Endothelial cell of umbilical vein (primary cell): Measurements from ENCODE around the gene GRAMD1B. TPM values are rescaled to one million over a fixed set of nuclear protein-coding genes. Genes with fewer than 3 reads are reported as not detected.

ENCODE experiments used
- BruUV-seq: library from RNA; stranded (reverse); fragments of 400-500 nt; replicated peaks from 2 replicates; lab custom pipeline; 2021; lab: Mats Ljungman, UMichigan
- CTCF ChIA-PET: fragments of 300-600, 350-600 bp; sonication (Branson Sonifier 250); formaldehyde crosslinking; loops from one replicate; lab custom pipeline; 2021; ENCODE audit warnings: antibody characterized with exemption, inconsistent platforms; lab: Charles Lee
- POLR2A ChIA-PET: fragments of 300-600, 350-600 bp; sonication (Branson Sonifier 250); formaldehyde crosslinking; loops from one replicate; lab custom pipeline; 2021; ENCODE audit warnings: antibody characterized with exemption, inconsistent platforms; lab: Charles Lee
- DNase-seq: peaks from one replicate; pipeline ENCODE4 v3.0.0-alpha.2; 2011; ENCODE audit warnings: low read depth, low spot score
- FAIRE-seq: peaks from 2 replicates; lab custom pipeline; 2011; peaks lifted over from hg19 to GRCh38; lab: Jason Lieb, UNC
- H2AFZ ChIP-seq: 2 replicates; pipeline ENCODE4 v1.6.0; 2012; ENCODE audit warnings: low read depth, low read length, control low read depth, inconsistent platforms
- H3K27ac ChIP-seq: 2 replicates; pipeline ENCODE4 v1.5.1; 2011; ENCODE audit warnings: low read depth, mild to moderate bottlenecking, control low read depth, low read length, moderate library complexity; ENCODE audit not compliant: insufficient read depth
- H3K27me3 ChIP-seq, 2 experiments: 2 replicates each; pipeline versions ENCODE4 v1.6.0 to v1.6.1; 2011; ENCODE audit warnings: low read length in 2 of 2, mixed read lengths in 1 of 2; ENCODE audit not compliant: control insufficient read depth in 2 of 2, insufficient read depth in 2 of 2
- H3K36me3 ChIP-seq, 2 experiments: 2 replicates in 1 of 2; 3 replicates in 1 of 2; pipeline ENCODE4 v1.5.1; 2011; ENCODE audit warnings: low read length in 2 of 2, mild to moderate bottlenecking in 1 of 2, moderate library complexity in 1 of 2; ENCODE audit not compliant: control insufficient read depth in 2 of 2, insufficient read depth in 2 of 2; ENCODE audit errors: extremely low read depth in 1 of 2
- H3K4me1 ChIP-seq: 3 replicates; pipeline ENCODE4 v1.5.1; 2011; ENCODE audit warnings: mild to moderate bottlenecking, low read length; ENCODE audit not compliant: control insufficient read depth, insufficient read depth; ENCODE audit errors: extremely low read depth
- H3K4me2 ChIP-seq: 2 replicates; pipeline ENCODE4 v1.6.1; 2011; ENCODE audit warnings: low read length, control low read depth, mixed read lengths; ENCODE audit not compliant: insufficient read depth
- H3K4me3 ChIP-seq, 3 experiments: fragments of 200-600 bp in 1 of 3; sonication (generic), shearing (Covaris generic) in 1 of 3; replicated peaks in 1 of 3; 2 replicates each; pipeline ENCODE4 v1.5.1; 2011 to 2016; ENCODE audit warnings: control low read depth in 3 of 3, low read length in 3 of 3, mild to moderate bottlenecking in 2 of 3, inconsistent platforms in 1 of 3, low read depth in 1 of 3, moderate library complexity in 1 of 3; ENCODE audit not compliant: insufficient read depth in 1 of 3
- H3K79me2 ChIP-seq: 2 replicates; pipeline ENCODE4 v1.6.0; 2012; ENCODE audit warnings: low read length, inconsistent platforms; ENCODE audit not compliant: control insufficient read depth, insufficient read depth
- H3K9ac ChIP-seq: replicated peaks from 2 replicates; pipeline ENCODE3; 2011; ENCODE audit warnings: low read length, control low read depth; ENCODE audit not compliant: insufficient read depth; ENCODE audit errors: extremely low read depth
- H3K9me1 ChIP-seq: replicated peaks from 3 replicates; pipeline ENCODE4 v1.6.0; 2011; ENCODE audit warnings: mild to moderate bottlenecking, low read length; ENCODE audit not compliant: control insufficient read depth, insufficient read depth; ENCODE audit errors: extremely low read depth
- H3K9me3 ChIP-seq: replicated peaks from 2 replicates; pipeline ENCODE4 v1.5.1; 2012; ENCODE audit warnings: low read length, inconsistent platforms; ENCODE audit not compliant: control insufficient read depth, insufficient read depth
- H4K20me1 ChIP-seq: replicated peaks from 2 replicates; pipeline ENCODE3; 2011; ENCODE audit warnings: mild to moderate bottlenecking, low read length; ENCODE audit not compliant: control insufficient read depth, insufficient read depth; ENCODE audit errors: extremely low read depth
- CTCF ChIP-seq, 2 donors: IDR thresholded peaks; 1 replicate in 1 of 2; 2 replicates in 1 of 2; pipeline ENCODE4 v1.5.1; 2011; ENCODE audit warnings: low read length in 2 of 2, mild to moderate bottlenecking in 2 of 2, moderate library complexity in 2 of 2, control low read depth in 1 of 2, inconsistent platforms in 1 of 2, low read depth in 1 of 2; ENCODE audit not compliant: insufficient read depth in 1 of 2; ENCODE audit errors: extremely low read depth in 1 of 2
- FOS ChIP-seq: IDR thresholded peaks from 2 replicates; pipeline ENCODE4 v1.6.1; 2011; ENCODE audit warnings: mild to moderate bottlenecking, low read length, moderate library complexity, borderline replicate concordance; ENCODE audit not compliant: insufficient read depth
- GATA2 ChIP-seq: IDR thresholded peaks from 2 replicates; pipeline ENCODE4 v1.7.0; 2011; ENCODE audit warnings: low read depth, mild to moderate bottlenecking, moderate library complexity, mixed read lengths, low read length; ENCODE audit not compliant: insufficient read length, insufficient read depth
- JUN ChIP-seq: IDR thresholded peaks from 2 replicates; pipeline ENCODE4 v1.6.1; 2011; ENCODE audit warnings: borderline replicate concordance, low read depth; ENCODE audit not compliant: insufficient read length, insufficient read depth
- MYC ChIP-seq: IDR thresholded peaks from one replicate; pipeline ENCODE4 v1.6.1; 2011; ENCODE audit warnings: mild to moderate bottlenecking, low read depth, low read length
- dilution Hi-C: fragments of 300-500 bp; cut with MboI; formaldehyde crosslinking; loops from one replicate; pipeline ENCODE4 v1.15.0; 2019; ENCODE audit warnings: low sequenced_read_pairs; ENCODE audit not compliant: extremely low pct_ligation_motif_present
- intact Hi-C: fragments of 100-400 bp; cut with micrococcal nuclease; formaldehyde crosslinking; loops from one replicate; pipeline ENCODE4 v1.10.0; 2022
- polyA plus RNA-seq, 4 experiments: library from polyadenylated mRNA; depleted of rRNA in 3 of 4; stranded (reverse) in 3 of 4; unstranded in 1 of 4; fragments of >200 nt; gene quantifications; 2 replicates each; pipeline versions ENCODE4 v1.2.1 to v1.2.3, GENCODE V29; 2011 to 2012; ENCODE audit warnings: missing spikeins in 1 of 4
- total RNA-seq: library from RNA; stranded (reverse); gene quantifications from 2 replicates; pipeline ENCODE4 v1.2.3, GENCODE V29; 2021

Gene GRAMD1B
- total and polyA plus RNA-seq, 2 donors (not counting 3 experiments of a cell fraction or from before 2014, with no cell fraction given): 5.1 to 11.1 TPM

GRCh38 chr11:123458501-123458900, 28.4 kb downstream of the GRAMD1B start:
- H3K27ac ChIP-seq: no peak overlapping the region
- H3K27me3 ChIP-seq: no peaks in the 10 kb centered on the region
- H3K4me3 ChIP-seq: no peak overlapping the region
- no peak overlapping the region for H3K9ac ChIP-seq
- H3K9me3 ChIP-seq: no peaks in the 10 kb centered on the region
- dilution Hi-C loops: no loop called here
- CTCF ChIA-PET: interaction anchor here (1.5 kb wide), 1 partner anchor 51 kb away, joined by 4 read pairs; no protein-coding TSS in a partner anchor
- no peaks in the 10 kb centered on the region for H4K20me1 ChIP-seq
- TF ChIP-seq GATA2 (no peak), MYC (no peak), CTCF (IDR thresholded peaks at IDR 0.05; ENCODE audit: extremely low read depth in 1 of 2, insufficient read depth in 1 of 2, low read depth in 1 of 2, low read length in 2 of 2) (no peak), FOS (no peak), JUN (no peak)
- POLR2A ChIA-PET: no interaction called here
- no peak overlapping the region for H2AFZ ChIP-seq
- H3K4me2 ChIP-seq: no peak overlapping the region
- FAIRE-seq (no peak), DNase-seq (no peak)
- BruUV-seq: no TSS peak
- no peaks in the 10 kb centered on the region for H3K36me3 ChIP-seq
- peaks cover 15% of the 10 kb centered on the region for H3K4me1 ChIP-seq
- H3K79me2 ChIP-seq: no peaks in the 10 kb centered on the region
- H3K9me1 ChIP-seq: no peaks in the 10 kb centered on the region
- intact Hi-C loops: no loop called here
